Lung (tissue), 12 donors: Measurements from ENCODE around the gene SPATS2. TPM values are rescaled to one million over a fixed set of nuclear protein-coding genes. Genes with fewer than 3 reads are reported as not detected.

Experiments used
- ATAC-seq: fragments of 200-7000 bp; cut with Tn5 transposase; one replicate; pipeline ENCODE4 v1.9.1; 2020; ENCODE audit warnings: moderate number of reproducible peaks; ENCODE audit not compliant: insufficient read depth, low FRiP score
- DNase-seq, 3 donors: peaks; one replicate each; pipeline ENCODE4 v3.0.0-alpha.2; 2013 to 2017
- H3K27ac ChIP-seq, 2 donors: one replicate each; pipeline ENCODE4 v1.5.1; 2013; ENCODE audit warnings: mild to moderate bottlenecking in 2 of 2, moderate library complexity in 2 of 2, control low read depth in 1 of 2, inconsistent platforms in 1 of 2, low read depth in 1 of 2, low read length in 1 of 2
- H3K27me3 ChIP-seq, 3 donors: one replicate each; pipeline ENCODE4 v1.5.1; 2013; ENCODE audit warnings: low read length in 2 of 3; ENCODE audit not compliant: control insufficient read depth in 3 of 3, insufficient read depth in 3 of 3
- H3K36me3 ChIP-seq, 4 donors: one replicate each; pipeline ENCODE4 v1.5.1; 2013; ENCODE audit warnings: low read length in 4 of 4, mild to moderate bottlenecking in 1 of 4, moderate library complexity in 1 of 4; ENCODE audit not compliant: control insufficient read depth in 4 of 4, insufficient read depth in 4 of 4
- H3K4me1 ChIP-seq, 5 donors: one replicate each; pipeline ENCODE4 v1.5.1; 2013; ENCODE audit warnings: low read length in 5 of 5, mild to moderate bottlenecking in 2 of 5, moderate library complexity in 1 of 5; ENCODE audit not compliant: control insufficient read depth in 5 of 5, insufficient read depth in 5 of 5
- H3K4me3 ChIP-seq: one replicate; pipeline ENCODE4 v1.5.1; 2013; ENCODE audit warnings: mild to moderate bottlenecking, control low read depth, moderate library complexity
- H3K9ac ChIP-seq, 2 donors: one replicate each; pipeline ENCODE4 v1.5.1; 2013; ENCODE audit warnings: low read length in 2 of 2, control low read depth in 1 of 2; ENCODE audit not compliant: insufficient read depth in 1 of 2
- H3K9me3 ChIP-seq, 4 donors: one replicate each; pipeline ENCODE4 v1.5.1; 2013; ENCODE audit warnings: low read length in 3 of 4, mild to moderate bottlenecking in 1 of 4, moderate library complexity in 1 of 4; ENCODE audit not compliant: control insufficient read depth in 4 of 4, insufficient read depth in 3 of 4
- CTCF ChIP-seq: IDR thresholded peaks from 2 replicates; pipeline ENCODE4 v1.5.1; 2012; ENCODE audit warnings: mild to moderate bottlenecking; ENCODE audit errors: control extremely low read depth, extremely low read depth
- WGBS, 2 donors: extraction: QIAGEN DNeasy Blood & Tissue Kit; methylation state at CpG; one replicate each; pipeline ENCODE4 v1.1.7; 2013; 5-methylcytosine and 5-hydroxymethylcytosine counted together
- polyA plus RNA-seq, 2 donors: library from polyadenylated mRNA; stranded (reverse); fragments of 200-250 nt; gene quantifications; one replicate each; pipeline ENCODE4 v1.2.1, GENCODE V29; 2013
- total RNA-seq, 2 donors: library from RNA; depleted of rRNA in 1 of 2; stranded (reverse); fragments of >200 nt in 1 of 2; gene quantifications; one replicate each; pipeline ENCODE4 v1.2.1, GENCODE V29; 2014 to 2021
- donor health status: control.
- donor health status: control.
- donor health status: Bipolar disorder and iron deficiency.
- donor health status: healthy.
- donor health status: DM: yes; HTN: yes; CAD: no.

SPATS2 gene
- total and polyA plus RNA-seq, 4 donors: 6.6 to 48.8 (median 10.0) TPM

GRCh38 chr12:49543221-49543913, 176.1 kb downstream of the SPATS2 start:
- Histone ChIP-seq H3K9me3 (no peaks in the 10 kb centered on the region), H3K27ac (no peak overlapping the region), H3K4me1 (peaks cover 0 to 11% (median 0%) of the 10 kb centered on the region in 5 donors), H3K9ac (no peak overlapping the region), H3K27me3 (peaks cover 0 to 61% (median 32%) of the 10 kb centered on the region in 3 donors), H3K36me3 (no peaks in the 10 kb centered on the region), H3K4me3 (no peak overlapping the region)
- no peak for ATAC-seq
- 63 to 68% methylated on average over 20 of the region's 20 CpGs for WGBS, 2 donors
- DNase-seq: no peak
- TF ChIP-seq CTCF: no peak

GRCh38 chr12:49543914-49544815, 176.9 kb downstream of the SPATS2 start:
- ATAC-seq (no peak), DNase-seq (no peak)
- TF ChIP-seq CTCF: no peak
- peaks cover 0 to 18% (median 7%) of the 10 kb centered on the region in 5 donors for H3K4me1 ChIP-seq
- peaks cover 0 to 59% (median 32%) of the 10 kb centered on the region in 3 donors for H3K27me3 ChIP-seq
- H3K4me3 ChIP-seq: no peak overlapping the region
- H3K9me3 ChIP-seq: no peaks in the 10 kb centered on the region
- H3K9ac ChIP-seq: no peak overlapping the region
- WGBS, 2 donors: 35 to 42% methylated on average over 39 of the region's 39 CpGs
- H3K27ac ChIP-seq: no peak overlapping the region
- H3K36me3 ChIP-seq: no peaks in the 10 kb centered on the region

GRCh38 chr12:49545815-49546214, 178.6 kb downstream of the SPATS2 start:
- no peak overlapping the region for H3K27ac ChIP-seq
- no peak overlapping the region for H3K4me3 ChIP-seq
- no peak for TF ChIP-seq CTCF
- ATAC-seq (no peak), DNase-seq (no peak)
- H3K36me3 ChIP-seq: no peaks in the 10 kb centered on the region
- WGBS, 2 donors: 77 to 90% methylated on average over 4 of the region's 4 CpGs
- H3K4me1 ChIP-seq: peaks cover 0 to 14% (median 7%) of the 10 kb centered on the region in 5 donors
- H3K9ac ChIP-seq: no peak overlapping the region
- H3K27me3 ChIP-seq: peaks cover 0 to 44% (median 23%) of the 10 kb centered on the region in 3 donors
- no peaks in the 10 kb centered on the region for H3K9me3 ChIP-seq
